Measurements from ENCODE around the gene PTPRN2. TPM values are rescaled to one million over a fixed set of nuclear protein-coding genes. Genes with fewer than 3 reads are reported as not detected.

The PTPRN2 gene
- total RNA-seq, 1 experiment from 2014 or later: 4.4 TPM

- no peak for DNase-seq (ENCODE audit: low spot score)
Observed at GRCh38 chr7:157657741-157658740, 929.6 kb downstream of the PTPRN2 start.

DNA sequence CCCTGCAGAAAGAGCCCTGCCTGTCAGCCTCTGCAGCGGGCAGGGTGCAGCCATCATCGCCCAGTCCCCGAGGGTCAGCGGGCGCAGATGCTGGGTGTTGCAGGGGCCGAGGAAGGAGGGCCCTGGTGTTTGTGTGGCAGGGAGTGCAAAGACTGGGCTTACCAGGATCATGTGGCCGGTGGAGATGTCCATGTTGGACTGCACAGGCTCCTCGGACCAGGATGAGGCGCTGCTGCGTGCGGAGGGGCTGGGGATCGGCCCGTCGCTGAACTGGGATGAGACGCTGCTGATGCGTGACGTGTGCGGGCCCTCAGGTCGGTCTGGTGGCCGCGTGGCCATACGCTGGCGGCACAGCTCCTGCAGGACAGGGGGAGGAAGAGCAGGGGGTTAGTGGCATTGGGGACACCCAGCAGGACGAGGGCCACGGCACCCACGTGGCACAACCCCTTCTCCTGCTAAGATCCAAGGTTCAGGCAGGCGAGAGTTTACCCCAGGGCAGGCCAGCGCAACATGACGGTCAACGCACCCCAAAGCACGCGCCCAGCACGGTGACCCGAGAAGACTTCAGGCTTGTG is 931.3 kb downstream of the PTPRN2 start:
- DNase-seq (ENCODE audit: low spot score): no peak

DNA sequence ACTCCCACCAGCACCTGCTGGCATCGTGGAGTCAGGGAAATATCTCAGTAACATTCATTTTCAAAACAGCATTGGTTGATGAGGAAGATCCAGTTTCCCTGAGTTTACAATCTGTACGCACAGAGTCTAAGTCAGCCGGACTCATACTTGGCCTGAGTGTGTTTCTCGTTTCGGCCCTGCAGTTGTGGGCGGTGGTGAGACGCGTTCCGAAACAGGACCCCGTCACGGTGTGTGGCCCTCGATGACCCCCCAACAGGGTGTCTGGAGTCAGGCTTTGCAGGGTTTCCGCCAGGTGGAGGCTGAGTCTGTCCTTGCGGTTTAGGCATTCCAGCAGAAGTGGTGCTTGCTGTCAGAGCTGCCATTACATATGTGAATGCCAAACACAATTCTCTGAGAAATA is 933.3 kb downstream of the PTPRN2 start:
- DNase-seq (ENCODE audit: low spot score): no peak

- DNase-seq (ENCODE audit: low spot score): no peak
Observed at GRCh38 chr7:157653827-157654207, 933.8 kb downstream of the PTPRN2 start.

DNA sequence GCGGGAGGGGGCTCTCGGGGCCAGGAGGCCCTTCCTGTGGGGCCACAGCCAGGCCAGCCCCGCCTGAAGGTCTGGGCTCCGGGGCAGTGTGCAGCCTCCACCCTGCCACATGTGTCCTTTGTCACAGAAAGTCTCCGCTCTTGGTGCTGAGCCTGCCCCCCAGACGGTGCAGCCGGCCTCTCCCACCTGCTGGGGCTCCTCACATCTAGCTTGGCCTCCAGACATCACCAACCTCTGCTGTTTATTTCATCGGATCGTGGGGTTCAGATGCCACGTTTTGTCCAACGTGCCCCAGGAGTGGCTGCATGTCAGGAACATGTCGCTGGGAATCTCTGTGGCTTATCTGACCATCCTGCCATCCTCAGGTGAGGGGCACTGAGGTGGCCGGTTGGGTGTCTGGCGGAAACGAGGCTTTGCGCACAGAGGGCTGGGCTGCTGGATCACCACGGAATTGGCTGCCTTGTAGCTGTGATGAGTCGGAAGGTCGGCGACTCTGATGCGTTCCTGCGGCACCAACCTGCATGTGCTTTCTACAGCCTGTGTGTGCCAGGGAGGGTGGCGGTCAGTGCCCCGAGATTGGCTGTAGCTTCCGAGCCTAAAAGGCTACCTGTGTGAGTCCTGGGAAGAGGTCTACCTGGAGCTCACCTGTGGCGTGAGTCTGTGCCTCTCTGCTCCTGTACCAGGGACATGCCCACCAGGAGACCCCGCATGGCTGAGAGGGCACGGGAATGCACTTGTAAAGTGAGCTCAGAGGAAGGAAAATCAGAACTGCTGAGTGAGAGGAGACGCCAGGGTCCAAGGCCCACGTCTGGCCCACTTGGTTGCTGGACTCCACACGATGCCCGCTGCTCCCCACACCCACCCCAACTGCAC is 934.4 kb downstream of the PTPRN2 start:
- DNase-seq (ENCODE audit: low spot score): no peak

GRCh38 chr7:157652161-157652953 is 935.3 kb downstream of the PTPRN2 start:
- DNase-seq (ENCODE audit: low spot score): no peak

DNA sequence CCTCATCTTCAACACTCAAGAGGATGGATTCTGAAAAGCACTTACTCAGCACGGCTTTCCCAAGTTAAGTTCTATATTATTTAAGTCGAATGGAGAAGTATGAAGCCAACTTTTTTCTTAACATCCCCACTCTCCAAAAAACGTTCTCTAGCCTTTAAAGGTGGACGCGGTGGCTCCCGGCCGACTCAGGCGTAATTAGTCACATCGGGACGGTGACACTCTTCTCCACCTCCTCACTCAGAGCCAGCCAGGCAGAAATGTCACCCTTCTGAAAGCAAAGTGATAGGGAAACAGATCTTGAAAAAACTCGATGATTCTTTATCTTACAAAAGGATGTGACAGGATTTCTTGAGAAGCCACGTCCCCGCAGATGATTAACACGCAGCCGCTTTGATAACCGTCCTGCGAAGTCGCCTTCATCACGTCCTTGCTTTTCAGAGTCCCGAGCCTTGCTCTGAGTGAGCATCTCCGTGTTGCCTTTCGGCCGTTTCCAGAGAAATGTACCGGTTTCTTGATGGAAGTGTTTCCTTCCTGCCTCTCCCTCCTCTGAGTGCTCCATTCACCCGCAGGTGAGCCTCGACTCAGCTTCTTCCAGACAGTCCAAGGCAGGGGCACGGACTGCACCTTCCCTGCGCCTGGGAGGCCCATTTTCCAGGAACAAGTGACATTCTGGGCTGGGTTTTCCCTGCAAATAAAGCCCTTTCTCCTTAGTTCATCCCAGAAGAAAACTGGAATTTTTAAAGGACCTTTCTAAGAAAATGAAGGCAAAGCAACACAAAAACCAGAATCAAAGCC is 936.1 kb downstream of the PTPRN2 start:
- no peak for DNase-seq (ENCODE audit: low spot score)

DNA sequence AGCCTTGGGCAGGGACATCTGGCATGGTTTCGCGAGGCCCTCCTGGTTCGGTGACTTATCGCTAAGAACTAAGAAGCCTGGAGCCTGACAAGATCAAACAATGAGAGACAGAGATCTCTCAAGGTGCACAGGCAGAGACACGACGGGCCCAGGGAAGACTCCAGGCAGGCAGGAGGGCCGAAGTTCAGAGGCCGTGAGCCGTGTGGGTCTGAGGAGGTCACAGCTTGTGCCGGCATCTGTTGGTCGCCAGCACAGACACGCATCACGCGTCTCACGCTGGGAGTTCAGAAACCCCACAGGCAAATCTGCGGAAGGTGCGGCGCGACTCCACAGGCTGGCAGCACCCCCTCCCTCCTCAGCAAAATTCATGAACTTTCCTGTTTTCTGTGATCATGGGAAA is 936.8 kb downstream of the PTPRN2 start:
- DNase-seq (ENCODE audit: low spot score): no peak

- DNase-seq (ENCODE audit: low spot score): no peak
Observed at GRCh38 chr7:157650131-157650631, 937.4 kb downstream of the PTPRN2 start.

DNA sequence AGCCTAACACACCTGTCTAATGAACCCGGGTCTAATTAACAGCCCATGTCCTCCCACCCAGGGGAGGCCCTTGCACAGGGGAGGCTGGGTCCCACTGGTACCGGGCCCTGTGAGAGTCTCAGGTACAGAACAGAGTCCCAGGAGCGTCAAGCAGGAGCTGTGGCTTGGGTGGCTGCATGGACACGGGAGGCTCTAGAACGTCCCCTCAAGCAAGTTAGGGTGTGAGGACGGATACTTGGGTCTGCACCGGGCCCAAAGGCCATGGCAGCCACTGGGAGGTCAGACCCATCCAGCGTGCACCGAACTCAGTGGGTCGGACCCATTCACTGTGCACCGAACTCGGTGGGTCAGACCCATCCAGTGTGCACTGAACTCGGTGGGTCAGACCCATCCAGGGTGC is 941.1 kb downstream of the PTPRN2 start:
- no peak for DNase-seq (ENCODE audit: low spot score)

DNA sequence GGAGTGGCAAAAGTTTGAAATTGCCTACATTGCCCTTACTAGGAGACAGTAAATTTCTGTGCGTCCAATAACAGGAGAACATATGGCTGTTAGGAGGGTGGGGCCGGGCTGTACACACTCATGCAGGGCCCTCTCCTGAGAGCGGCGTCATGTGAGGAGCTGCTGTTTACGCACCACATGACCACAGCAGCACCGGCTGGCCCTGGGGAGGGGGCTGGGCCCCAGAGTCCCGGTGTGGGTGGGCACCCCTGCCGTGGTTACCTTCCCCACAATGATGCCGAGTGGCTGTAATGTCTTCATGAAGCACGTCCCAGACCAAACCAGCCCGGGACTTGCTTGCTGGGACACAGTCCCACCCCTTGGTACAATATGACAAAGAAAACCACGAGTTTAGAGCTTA is 942.1 kb downstream of the PTPRN2 start:
- no peak for DNase-seq (ENCODE audit: low spot score)

DNA sequence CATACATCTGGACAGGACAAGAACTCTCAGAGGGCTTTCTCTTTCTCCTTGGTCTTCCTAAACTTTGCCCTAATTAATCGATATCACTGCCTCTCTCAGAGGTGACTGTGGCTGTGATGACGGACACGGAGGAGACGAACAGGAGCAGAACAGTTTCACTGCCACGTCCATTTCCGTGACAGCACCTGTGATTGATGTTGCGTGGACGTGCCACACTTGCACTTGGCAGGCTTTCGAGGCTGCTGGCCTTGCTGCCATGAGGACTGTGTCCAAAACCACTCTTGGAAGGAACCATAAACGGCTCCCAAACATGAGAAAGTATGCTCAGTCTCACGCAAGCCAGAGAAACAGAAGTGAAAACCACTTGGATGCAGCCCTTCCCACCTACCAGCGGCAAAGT is 942.7 kb downstream of the PTPRN2 start:
- DNase-seq (ENCODE audit: low spot score): no peak

- no peak for DNase-seq (ENCODE audit: low spot score)
Observed at GRCh38 chr7:157643525-157643970, 944.1 kb downstream of the PTPRN2 start.

DNA sequence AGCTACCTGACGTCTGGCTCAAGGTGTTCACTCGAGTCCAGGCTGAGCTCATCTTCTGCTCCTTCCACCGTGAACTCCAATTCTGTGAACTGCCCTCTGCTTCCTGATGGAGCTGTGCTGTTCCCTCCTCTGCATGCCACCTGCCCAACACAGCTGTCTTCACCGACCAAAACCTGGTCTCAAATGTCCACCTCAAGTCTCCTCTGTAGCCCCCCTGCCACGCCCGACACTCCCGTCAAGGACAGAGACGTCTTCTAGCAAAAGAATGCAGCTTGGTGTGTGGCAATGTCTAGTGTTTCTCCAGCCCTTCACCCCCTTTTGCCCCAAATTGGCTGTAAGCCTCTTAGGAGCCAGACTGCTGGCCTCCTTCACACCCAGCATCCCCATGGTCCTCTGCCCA is 945.8 kb downstream of the PTPRN2 start:
- no peak for DNase-seq (ENCODE audit: low spot score)

- DNase-seq (ENCODE audit: low spot score): no peak
Observed at GRCh38 chr7:157640144-157640543, 947.5 kb downstream of the PTPRN2 start.

DNA sequence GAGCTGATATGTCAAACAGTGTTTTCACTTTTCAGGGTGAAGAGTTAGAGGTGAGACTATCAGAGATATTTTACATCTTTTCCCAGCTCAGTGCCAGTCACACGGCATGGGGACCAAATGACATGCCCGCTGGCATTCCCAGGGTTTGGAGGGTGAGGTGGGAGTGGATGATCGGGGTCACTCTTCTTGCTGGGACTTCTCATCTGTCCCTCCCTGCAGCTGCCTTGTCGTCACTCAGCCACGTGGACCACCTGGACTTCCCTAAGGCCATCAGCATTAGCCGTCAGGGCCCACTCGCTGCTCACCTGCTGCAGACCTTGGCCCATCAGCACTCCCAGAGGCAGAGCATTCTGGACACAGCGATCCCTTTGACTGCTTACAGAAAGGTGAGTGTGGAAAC is 949.1 kb downstream of the PTPRN2 start:
- no peak for DNase-seq (ENCODE audit: low spot score)

DNA sequence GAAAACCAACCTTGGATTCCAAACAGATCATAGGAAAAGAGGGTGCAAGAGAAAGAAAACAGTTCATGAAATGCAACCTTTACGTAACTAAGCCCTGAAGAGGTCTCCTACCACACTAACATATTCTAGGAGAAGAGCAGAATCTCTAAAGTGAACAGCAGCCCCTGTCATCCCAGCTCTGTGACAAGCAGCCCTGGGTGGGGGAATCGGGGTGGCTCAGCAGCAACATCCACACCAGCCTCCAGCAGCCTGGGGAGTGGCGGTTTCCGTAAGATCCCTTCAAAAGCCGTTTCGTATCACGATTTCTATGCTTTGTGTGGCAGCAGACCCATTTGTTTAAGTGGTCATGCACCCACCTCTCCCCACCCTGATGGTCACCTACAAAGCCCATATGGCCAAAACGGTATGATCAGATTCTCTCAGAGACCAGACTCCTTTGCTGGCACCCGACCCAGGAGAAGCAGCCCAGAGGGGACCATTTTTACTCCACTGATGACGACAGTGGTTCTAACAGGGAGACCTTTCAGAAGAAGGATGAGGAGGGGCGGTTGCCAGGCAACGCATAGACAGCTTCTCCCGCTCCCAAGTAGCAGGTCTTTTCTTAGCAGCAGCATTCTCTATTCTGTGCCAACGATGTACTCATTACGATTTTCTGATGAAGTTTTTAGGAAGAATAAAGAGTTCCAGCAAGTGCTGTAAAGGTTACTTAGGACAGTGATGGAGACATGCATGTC is 950.2 kb downstream of the PTPRN2 start:
- DNase-seq (ENCODE audit: low spot score): no peak

GRCh38 chr7:157635669-157636068 is 952.0 kb downstream of the PTPRN2 start:
- DNase-seq (ENCODE audit: low spot score): no peak

- no peak for DNase-seq (ENCODE audit: low spot score)
Observed at GRCh38 chr7:157635148-157635500, 952.5 kb downstream of the PTPRN2 start.
